Liver (tissue), 3 donors: ENCODE data around the gene MKKS.

Experiments used
- ATF3 ChIP-seq: IDR thresholded peaks from 2 replicates; pipeline ENCODE4 v1.6.1; 2016; ENCODE audit warnings: antibody characterized with exemption
- CTCF ChIP-seq: fragments of 150-350 bp; IDR thresholded peaks from 2 replicates; pipeline ENCODE4 v1.5.1; 2017; ENCODE audit warnings: improper control_type of control experiment, low read depth, low read length; ENCODE audit not compliant: missing input control
- EGR1 ChIP-seq, 2 donors: IDR thresholded peaks; 2 replicates each; pipeline ENCODE4 v1.6.1; 2016 to 2018; ENCODE audit warnings: antibody characterized with exemption in 2 of 2, low read depth in 2 of 2
- FOXA1 ChIP-seq: IDR thresholded peaks from 2 replicates; pipeline ENCODE4 v1.6.1; 2016; ENCODE audit warnings: antibody characterized with exemption
- GABPA ChIP-seq, 2 donors: IDR thresholded peaks in 1 of 2; conservative IDR thresholded peaks in 1 of 2; 2 replicates each; pipeline ENCODE4 v1.6.1; 2016; ENCODE audit warnings: antibody characterized with exemption in 2 of 2, mild to moderate bottlenecking in 1 of 2, moderate library complexity in 1 of 2
- HNF4A ChIP-seq, 2 donors: conservative IDR thresholded peaks; 2 replicates each; pipeline ENCODE4 v1.6.1; 2016; ENCODE audit warnings: antibody characterized with exemption in 2 of 2, mild to moderate bottlenecking in 2 of 2
- MAX ChIP-seq: IDR thresholded peaks from 2 replicates; pipeline ENCODE4 v1.6.1; 2016; ENCODE audit warnings: antibody characterized with exemption
- NR2F2 ChIP-seq: IDR thresholded peaks from 2 replicates; pipeline ENCODE4 v1.6.1; 2016; ENCODE audit warnings: antibody characterized with exemption
- RAD21 ChIP-seq, 2 donors: IDR thresholded peaks; 2 replicates each; pipeline ENCODE4 v1.6.1; 2016; ENCODE audit warnings: antibody characterized with exemption in 2 of 2, mild to moderate bottlenecking in 2 of 2
- REST ChIP-seq: IDR thresholded peaks from 2 replicates; pipeline ENCODE4 v1.6.1; 2016; ENCODE audit warnings: antibody characterized with exemption, mild to moderate bottlenecking
- SP1 ChIP-seq: IDR thresholded peaks from 2 replicates; pipeline ENCODE4 v1.6.1; 2018; ENCODE audit warnings: antibody characterized with exemption, mild to moderate bottlenecking
- TAF1 ChIP-seq: conservative IDR thresholded peaks from 2 replicates; pipeline ENCODE4 v1.6.1; 2016; ENCODE audit warnings: antibody characterized with exemption, mild to moderate bottlenecking
- YY1 ChIP-seq: IDR thresholded peaks from 2 replicates; pipeline ENCODE4 v1.6.1; 2016; ENCODE audit warnings: antibody characterized with exemption, mild to moderate bottlenecking
- donor health status: healthy.
- donor health status: healthy.

- TF ChIP-seq CTCF (no peak), MAX (no peak), REST (no peak), TAF1 (no peak), FOXA1 (no peak), ATF3 (no peak), GABPA (IDR thresholded peaks at IDR 0.05 in 1 of 2, conservative IDR thresholded peaks at IDR 0.05 in 1 of 2) (no peak), RAD21 (IDR thresholded peaks at IDR 0.05) (no peak), YY1 (no peak), NR2F2 (no peak), EGR1 (IDR thresholded peaks at IDR 0.05; ENCODE audit: low read depth in 2 of 2) (no peak), SP1 (no peak), HNF4A (conservative IDR thresholded peaks at IDR 0.05) (no peak)
These were observed 77.4 kb downstream of the MKKS start for GRCh38 chr20:10356628-10357027.
